GM13977 (cell line): Measurements from ENCODE around the gene AKT2.
"Not testable (repeated sequence)": the region's sequence is repeated elsewhere in the genome, so short reads cannot be mapped to it uniquely, and the experiment has no call there.

Experiments used
- DNase-seq: peaks from one replicate; pipeline ENCODE4 v3.0.0; 2012; ENCODE audit warnings: low spot score
- in situ Hi-C: fragments of 300-500 bp; cut with MboI; formaldehyde crosslinking; loops from one replicate; pipeline ENCODE4 v1.12.0; 2022; ENCODE audit warnings: low sequenced_read_pairs, low pct_unique_long_range_greater_than_20kb, mixed read lengths, inconsistent platforms; ENCODE audit not compliant: unreplicated experiment
- TF ChIP-seq, protein P1 (sequence below): IDR thresholded peaks from 2 replicates; pipeline ENCODE4 v1.5.1; 2012; ENCODE audit warnings: mild to moderate bottlenecking, control low read depth; ENCODE audit not compliant: insufficient read depth; ENCODE audit errors: extremely low read depth, missing control alignments

AKT2 gene

GRCh38 chr19:40221858-40222619 is 63.1 kb downstream of the AKT2 start:
- in situ Hi-C loops: no loop called here
- TF ChIP-seq, protein P1, sequence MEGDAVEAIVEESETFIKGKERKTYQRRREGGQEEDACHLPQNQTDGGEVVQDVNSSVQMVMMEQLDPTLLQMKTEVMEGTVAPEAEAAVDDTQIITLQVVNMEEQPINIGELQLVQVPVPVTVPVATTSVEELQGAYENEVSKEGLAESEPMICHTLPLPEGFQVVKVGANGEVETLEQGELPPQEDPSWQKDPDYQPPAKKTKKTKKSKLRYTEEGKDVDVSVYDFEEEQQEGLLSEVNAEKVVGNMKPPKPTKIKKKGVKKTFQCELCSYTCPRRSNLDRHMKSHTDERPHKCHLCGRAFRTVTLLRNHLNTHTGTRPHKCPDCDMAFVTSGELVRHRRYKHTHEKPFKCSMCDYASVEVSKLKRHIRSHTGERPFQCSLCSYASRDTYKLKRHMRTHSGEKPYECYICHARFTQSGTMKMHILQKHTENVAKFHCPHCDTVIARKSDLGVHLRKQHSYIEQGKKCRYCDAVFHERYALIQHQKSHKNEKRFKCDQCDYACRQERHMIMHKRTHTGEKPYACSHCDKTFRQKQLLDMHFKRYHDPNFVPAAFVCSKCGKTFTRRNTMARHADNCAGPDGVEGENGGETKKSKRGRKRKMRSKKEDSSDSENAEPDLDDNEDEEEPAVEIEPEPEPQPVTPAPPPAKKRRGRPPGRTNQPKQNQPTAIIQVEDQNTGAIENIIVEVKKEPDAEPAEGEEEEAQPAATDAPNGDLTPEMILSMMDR: peak; percentile 59
- peak; percentile 98 for DNase-seq

- in situ Hi-C loops: no loop called here
- TF ChIP-seq, protein P1: no peak
- no peak for DNase-seq
These were observed 64.5 kb downstream of the AKT2 start for GRCh38 chr19:40220674-40221073.

DNA sequence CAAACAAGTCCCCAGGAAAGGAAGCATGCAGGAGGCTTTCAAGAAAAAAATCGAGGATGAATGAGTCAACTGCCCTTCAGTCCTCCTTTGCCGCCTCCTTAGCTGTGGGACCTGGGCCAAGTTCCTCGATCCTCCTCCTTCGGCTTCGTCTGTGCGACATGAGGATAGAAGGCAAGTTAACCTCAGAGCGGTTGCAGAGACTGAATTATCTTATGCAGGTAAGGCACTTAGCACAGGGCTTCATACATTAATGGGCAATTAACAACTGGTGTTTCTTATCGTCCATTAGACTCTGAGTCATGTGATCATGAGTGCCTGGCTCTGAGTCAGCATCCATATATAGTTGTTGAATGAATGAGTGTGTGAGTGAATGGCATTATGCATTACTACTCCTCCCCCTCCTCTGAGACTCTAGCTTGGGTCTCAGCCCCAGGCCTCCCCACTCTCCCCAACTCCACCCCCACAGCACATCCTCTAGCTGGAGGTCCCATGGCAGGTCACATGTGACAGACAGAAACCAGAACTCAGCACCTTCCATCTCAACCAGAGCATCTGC is 65.3 kb downstream of the AKT2 start:
- DNase-seq: no peak
- in situ Hi-C loops: no loop called here
- TF ChIP-seq, protein P1: no peak

DNA sequence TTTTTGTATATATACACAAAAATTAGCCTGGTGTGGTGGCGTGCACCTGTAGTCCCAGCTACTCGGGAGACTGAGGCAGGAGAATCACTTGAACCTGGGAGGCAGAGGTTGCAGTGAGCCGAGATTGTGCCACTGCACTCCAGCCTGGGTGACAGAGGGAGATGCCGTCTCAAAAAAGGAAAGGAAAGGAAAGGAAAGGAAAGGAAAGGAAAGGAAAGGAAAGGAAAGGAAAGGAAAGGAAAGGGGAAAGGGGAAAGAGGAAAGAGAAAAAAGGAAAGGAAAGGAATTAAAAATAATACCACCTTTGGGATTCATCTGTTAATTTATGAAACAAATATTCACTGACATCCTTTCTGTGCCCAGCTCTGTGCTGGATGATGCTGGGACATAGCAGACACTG is 66.1 kb downstream of the AKT2 start:
- DNase-seq, in situ Hi-C loops: not testable (repeated sequence)

DNA sequence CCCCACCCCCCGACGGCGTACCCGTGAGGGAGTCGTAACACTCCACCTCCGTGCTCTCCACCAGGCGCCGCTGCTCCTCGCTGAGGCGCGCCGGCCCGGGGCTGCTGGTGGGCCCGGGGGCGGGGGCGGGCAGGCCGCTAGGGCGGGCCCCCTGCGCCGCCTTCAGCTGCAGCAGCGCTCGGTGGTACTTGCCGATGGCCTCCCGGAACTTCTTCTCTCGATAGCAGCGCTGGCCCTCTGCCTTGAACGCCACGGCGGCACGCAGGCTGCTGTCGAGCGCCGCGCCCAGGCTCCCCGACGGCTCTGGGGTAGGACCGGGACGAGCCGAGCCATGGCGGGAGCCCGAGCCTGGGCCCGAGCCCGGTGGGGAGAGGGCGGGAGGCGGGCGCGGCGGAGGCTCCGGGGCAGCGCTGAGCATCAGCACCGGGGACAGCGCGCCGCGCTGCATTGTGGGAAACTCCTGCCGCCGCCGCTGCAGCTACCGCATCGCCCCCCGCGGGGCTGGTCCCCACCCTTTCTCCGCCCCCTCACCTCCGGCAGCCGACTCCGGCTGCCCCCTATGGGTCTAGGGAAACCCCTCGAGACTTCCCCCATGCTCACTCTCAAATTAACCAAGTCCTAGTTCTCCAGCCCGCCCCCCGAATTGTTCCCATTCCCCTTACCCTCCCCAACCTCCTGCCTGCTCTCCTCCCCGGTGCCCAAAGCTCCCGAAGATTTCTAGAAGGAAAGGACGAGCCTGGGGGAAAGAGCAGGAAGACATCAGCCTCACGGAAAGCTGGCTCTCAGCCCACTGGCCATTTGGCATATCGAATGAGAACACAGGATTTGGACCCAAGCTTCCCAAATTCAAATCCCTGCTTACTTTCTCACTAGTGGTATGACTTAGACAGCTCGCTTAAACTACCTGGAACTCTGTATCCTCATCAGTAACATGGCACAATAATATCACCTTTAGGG is 66.9 kb downstream of the AKT2 start, which contains the start of gene TTC9B:
TTC9B (minus strand) TSS at position 451 of the 957 bp plus-strand sequence; CDS start at position 448, 3 bp downstream.
- DNase-seq: peak; percentile 81
- TF ChIP-seq, protein P1: no peak
- in situ Hi-C loops: no loop called here

- no peak for DNase-seq
- TF ChIP-seq, protein P1: peak; percentile 56
- in situ Hi-C loops: no loop called here
These were observed 67.9 kb downstream of the AKT2 start for GRCh38 chr19:40217027-40217810.
